Hepatocyte (in vitro differentiated cells): ENCODE data around the gene PTGER2. TPM values are rescaled to one million over a fixed set of nuclear protein-coding genes. Genes with fewer than 3 reads are reported as not detected.

Experiments
- DNase-seq: peaks from one replicate; pipeline ENCODE4 v3.0.0-alpha.2; 2016; ENCODE audit warnings: low spot score
- H2AFZ ChIP-seq: fragments of 200-600 bp; sonication (generic); 2 replicates; pipeline ENCODE4 v1.6.0; 2016; ENCODE audit warnings: antibody characterized with exemption, mild to moderate bottlenecking
- H3K27ac ChIP-seq: fragments of 200-600 bp; sonication (generic); 2 replicates; pipeline ENCODE4 v1.5.1; 2016; ENCODE audit warnings: mild to moderate bottlenecking
- H3K27me3 ChIP-seq: fragments of 200-600 bp; sonication (generic); 2 replicates; pipeline ENCODE4 v1.6.1; 2016
- H3K36me3 ChIP-seq: fragments of 200-600 bp; sonication (generic); replicated peaks from 2 replicates; pipeline ENCODE4 v1.5.1; 2016; ENCODE audit warnings: low read depth; ENCODE audit not compliant: insufficient read depth
- H3K4me1 ChIP-seq: fragments of 200-600 bp; sonication (generic); 2 replicates; pipeline ENCODE4 v1.5.1; 2016; ENCODE audit warnings: mild to moderate bottlenecking, moderate library complexity; ENCODE audit not compliant: insufficient read depth
- H3K4me2 ChIP-seq: fragments of 200-600 bp; sonication (generic); 2 replicates; pipeline ENCODE4 v1.6.0; 2016
- H3K4me3 ChIP-seq: fragments of 200-600 bp; sonication (generic); 2 replicates; pipeline ENCODE4 v1.5.1; 2016; ENCODE audit warnings: mild to moderate bottlenecking
- H3K79me2 ChIP-seq: fragments of 200-600 bp; sonication (generic); 2 replicates; pipeline ENCODE4 v1.6.0; 2017; ENCODE audit warnings: mild to moderate bottlenecking
- H3K9me2 ChIP-seq: fragments of 200-600 bp; sonication (generic); replicated peaks from 2 replicates; pipeline ENCODE4 v1.6.0; 2017; ENCODE audit warnings: mild to moderate bottlenecking; ENCODE audit not compliant: insufficient read depth
- H3K9me3 ChIP-seq: fragments of 200-600 bp; sonication (generic); 2 replicates; pipeline ENCODE4 v1.5.1; 2016; ENCODE audit warnings: low read depth, mild to moderate bottlenecking
- H4K20me1 ChIP-seq: fragments of 200-600 bp; sonication (generic); 2 replicates; pipeline ENCODE4 v1.6.0; 2016; ENCODE audit warnings: mild to moderate bottlenecking; ENCODE audit not compliant: insufficient read depth, poor library complexity, severe bottlenecking
- EZH2 ChIP-seq: fragments of 200-600 bp; sonication (generic); IDR thresholded peaks from 2 replicates; pipeline ENCODE4 v1.6.1; 2016; ENCODE audit warnings: antibody characterized with exemption, mild to moderate bottlenecking, borderline replicate concordance
- EZH2phosphoT487 ChIP-seq: fragments of 200-600 bp; sonication (generic); IDR thresholded peaks from one replicate; pipeline ENCODE4 v1.6.1; 2018; ENCODE audit warnings: antibody characterized with exemption, mild to moderate bottlenecking, low read depth, moderate library complexity; ENCODE audit not compliant: unreplicated experiment, severe bottlenecking
- WGBS: methylation state at CpG from one replicate; pipeline ENCODE4 v1.1.6; 2016; ENCODE audit warnings: low lambda C conversion rate; ENCODE audit errors: missing lambda C conversion rate; 5-methylcytosine and 5-hydroxymethylcytosine counted together
- polyA plus RNA-seq: library from polyadenylated mRNA; unstranded; fragments of >200 nt; fragmentation: Nextera tagmentation; extraction: Ambion mirVana; gene quantifications from 2 replicates; pipeline ENCODE4 v1.2.1, GENCODE V29; 2016
- total RNA-seq: library from RNA; depleted of rRNA; stranded (reverse); fragments of >200 nt; gene quantifications from 2 replicates; pipeline ENCODE4 v1.2.3, GENCODE V29; 2014
- TF ChIP-seq, protein P1 (sequence below): fragments of 200-600 bp; sonication (generic); IDR thresholded peaks from 2 replicates; pipeline ENCODE4 v1.5.1; 2016; ENCODE audit warnings: antibody characterized with exemption, mild to moderate bottlenecking; ENCODE audit not compliant: poor library complexity

PTGER2 gene
- total and polyA plus RNA-seq, 2 experiments from 2014 or later: 18.5 to 49.3 TPM

DNA sequence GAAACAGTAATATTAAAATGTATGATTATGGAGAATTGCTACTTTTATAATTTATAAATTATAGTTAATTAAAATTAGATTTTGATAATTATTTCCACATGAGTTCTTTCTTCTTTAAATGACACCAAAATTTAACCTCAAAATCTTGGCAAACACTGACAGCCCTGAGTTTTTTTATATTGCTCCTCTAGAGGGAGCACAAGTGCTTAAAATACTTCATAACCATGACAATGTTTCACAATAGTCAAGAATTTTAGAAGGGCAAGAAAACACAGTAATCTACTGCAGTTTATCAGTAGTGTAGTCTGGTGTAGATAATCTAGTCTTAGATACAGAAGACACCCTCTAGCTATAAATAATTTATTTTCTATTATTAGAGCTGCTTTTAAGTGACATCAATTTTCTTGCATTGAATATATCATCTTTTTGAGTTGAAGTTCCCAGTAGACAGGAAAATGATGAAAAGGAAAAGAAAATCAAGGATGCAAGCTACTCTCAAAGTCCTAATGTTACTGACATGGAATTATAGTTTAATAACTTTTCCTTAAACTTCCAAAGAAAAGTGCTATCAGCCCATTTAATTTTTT lies 14.3 kb upstream of the PTGER2 start:
- no peaks in the 10 kb centered on the region for H3K79me2 ChIP-seq
- no peak overlapping the region for H2AFZ ChIP-seq
- H3K4me3 ChIP-seq: no peak overlapping the region
- H3K27ac ChIP-seq: no peak overlapping the region
- TF ChIP-seq, protein P1, sequence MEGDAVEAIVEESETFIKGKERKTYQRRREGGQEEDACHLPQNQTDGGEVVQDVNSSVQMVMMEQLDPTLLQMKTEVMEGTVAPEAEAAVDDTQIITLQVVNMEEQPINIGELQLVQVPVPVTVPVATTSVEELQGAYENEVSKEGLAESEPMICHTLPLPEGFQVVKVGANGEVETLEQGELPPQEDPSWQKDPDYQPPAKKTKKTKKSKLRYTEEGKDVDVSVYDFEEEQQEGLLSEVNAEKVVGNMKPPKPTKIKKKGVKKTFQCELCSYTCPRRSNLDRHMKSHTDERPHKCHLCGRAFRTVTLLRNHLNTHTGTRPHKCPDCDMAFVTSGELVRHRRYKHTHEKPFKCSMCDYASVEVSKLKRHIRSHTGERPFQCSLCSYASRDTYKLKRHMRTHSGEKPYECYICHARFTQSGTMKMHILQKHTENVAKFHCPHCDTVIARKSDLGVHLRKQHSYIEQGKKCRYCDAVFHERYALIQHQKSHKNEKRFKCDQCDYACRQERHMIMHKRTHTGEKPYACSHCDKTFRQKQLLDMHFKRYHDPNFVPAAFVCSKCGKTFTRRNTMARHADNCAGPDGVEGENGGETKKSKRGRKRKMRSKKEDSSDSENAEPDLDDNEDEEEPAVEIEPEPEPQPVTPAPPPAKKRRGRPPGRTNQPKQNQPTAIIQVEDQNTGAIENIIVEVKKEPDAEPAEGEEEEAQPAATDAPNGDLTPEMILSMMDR: peak; percentile 82
- TF ChIP-seq EZH2phosphoT487: no peak
- no peak for TF ChIP-seq EZH2
- H3K9me3 ChIP-seq: no peaks in the 10 kb centered on the region
- DNase-seq: peak; percentile 61
- H3K36me3 ChIP-seq: no peaks in the 10 kb centered on the region
- no peak overlapping the region for H3K4me2 ChIP-seq
- H3K27me3 ChIP-seq: no peaks in the 10 kb centered on the region
- H4K20me1 ChIP-seq: no peaks in the 10 kb centered on the region
- H3K9me2 ChIP-seq: no peaks in the 10 kb centered on the region
- H3K4me1 ChIP-seq: no peaks in the 10 kb centered on the region

DNA sequence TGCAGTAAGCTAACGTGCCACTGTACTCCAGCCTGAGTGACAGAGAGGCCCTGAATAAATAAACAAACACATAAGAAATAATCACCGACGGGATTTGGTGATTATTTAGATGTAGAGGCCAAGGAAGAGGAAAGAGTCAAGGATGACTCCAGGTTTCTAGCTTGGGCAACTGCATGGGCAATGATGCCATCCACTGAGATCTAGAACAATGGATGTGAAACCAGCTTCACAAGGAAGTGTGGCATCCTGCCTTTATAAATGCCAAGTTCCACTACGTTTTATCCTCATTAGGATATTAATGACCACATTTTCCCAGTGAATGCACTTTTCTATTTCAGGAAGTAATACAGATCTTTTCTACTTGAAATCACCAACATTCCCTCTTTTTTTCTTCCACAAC lies 10.9 kb upstream of the PTGER2 start:
- 92% methylated on average over 4 of the region's 4 CpGs for WGBS

DNA sequence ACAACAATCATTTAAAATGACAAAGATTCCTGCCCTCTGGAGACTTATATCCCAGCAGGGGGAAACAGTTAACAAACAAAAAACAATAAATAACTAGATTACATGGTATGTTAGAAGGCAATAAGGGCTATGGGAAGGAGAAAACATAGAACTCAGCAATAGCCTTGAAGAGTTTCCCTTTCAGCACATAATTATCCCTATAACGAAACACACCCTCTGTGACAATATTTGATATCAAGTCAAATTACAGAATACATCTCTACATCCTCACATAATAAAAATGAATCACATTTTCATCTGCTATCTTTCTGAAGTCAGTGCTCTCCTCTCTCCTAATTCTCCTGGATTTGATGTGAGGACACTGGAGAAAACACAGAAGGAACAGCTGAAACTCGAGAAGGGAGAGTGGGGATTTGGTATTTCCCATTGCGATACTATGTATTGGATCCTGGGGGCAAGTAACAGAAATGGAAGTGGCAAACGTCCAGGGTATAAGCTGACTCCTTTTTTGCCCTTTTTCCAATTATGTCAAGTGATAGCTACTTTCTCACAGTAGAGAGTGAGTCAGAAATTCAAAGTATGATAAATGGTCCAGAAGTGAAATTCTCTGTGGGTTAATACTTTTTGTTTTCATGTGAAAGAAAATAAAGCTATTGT lies 9.7 kb upstream of the PTGER2 start:
- H3K27ac ChIP-seq: no peak overlapping the region
- no peaks in the 10 kb centered on the region for H3K9me2 ChIP-seq
- H3K4me2 ChIP-seq: no peak overlapping the region
- no peak for DNase-seq
- H3K79me2 ChIP-seq: no peaks in the 10 kb centered on the region
- no peaks in the 10 kb centered on the region for H3K4me1 ChIP-seq
- 72% methylated on average over 4 of the region's 4 CpGs for WGBS
- H3K27me3 ChIP-seq: no peaks in the 10 kb centered on the region
- H3K9me3 ChIP-seq: no peaks in the 10 kb centered on the region
- no peaks in the 10 kb centered on the region for H3K36me3 ChIP-seq
- H3K4me3 ChIP-seq: no peak overlapping the region
- H2AFZ ChIP-seq: no peak overlapping the region
- TF ChIP-seq EZH2phosphoT487: no peak
- no peak for TF ChIP-seq EZH2
- TF ChIP-seq, protein P1: no peak
- no peaks in the 10 kb centered on the region for H4K20me1 ChIP-seq

More for the DNA sequence above, 10.9 kb upstream of the PTGER2 start:
- no peak overlapping the region for H3K4me2 ChIP-seq
- DNase-seq: no peak
- no peaks in the 10 kb centered on the region for H3K36me3 ChIP-seq
- H3K27ac ChIP-seq: no peak overlapping the region
- no peak overlapping the region for H3K4me3 ChIP-seq
- H3K79me2 ChIP-seq: no peaks in the 10 kb centered on the region
- no peaks in the 10 kb centered on the region for H3K4me1 ChIP-seq
- no peaks in the 10 kb centered on the region for H3K9me3 ChIP-seq
- H3K27me3 ChIP-seq: no peaks in the 10 kb centered on the region
- H4K20me1 ChIP-seq: no peaks in the 10 kb centered on the region
- TF ChIP-seq, protein P1: no peak
- TF ChIP-seq EZH2 (no peak), EZH2phosphoT487 (no peak)
- H3K9me2 ChIP-seq: no peaks in the 10 kb centered on the region
- no peak overlapping the region for H2AFZ ChIP-seq
